Right lobe of liver (tissue), 4 donors: ENCODE results near the gene DPAGT1.

Experiments
- CTCF ChIP-seq, 4 donors: fragments of 200-600 bp in 3 of 4; fragments of 450-650 bp in 1 of 4; IDR thresholded peaks; one replicate each; pipeline versions ENCODE4 v1.5.1 to v1.8.0; 2016 to 2022; ENCODE audit warnings: antibody characterized with exemption in 4 of 4, mild to moderate bottlenecking in 2 of 4
- POLR2A ChIP-seq: fragments of 450-650 bp; IDR thresholded peaks from one replicate; pipeline ENCODE4 v1.6.1; 2017; ENCODE audit warnings: antibody characterized with exemption, mild to moderate bottlenecking
- donor health status: DM: no; HTN: no; CAD: no.
- donor health status: DM: no; HTN: no; CAD: no.
- donor health status: DM: no; HTN: yes; CAD: no.

- TF ChIP-seq POLR2A (no peak), CTCF (IDR thresholded peaks at IDR 0.05) (no peak)
These were observed 14.0 kb upstream of the DPAGT1 start for GRCh38 chr11:119115484-119116234.
